Endothelial cell (in vitro differentiated cells): ENCODE results near the gene TRIM44. TPM values are rescaled to one million over a fixed set of nuclear protein-coding genes. Genes with fewer than 3 reads are reported as not detected.

ENCODE experiments used
- DNase-seq: peaks from one replicate; pipeline ENCODE4 v3.0.0; 2021; ENCODE audit warnings: low spot score
- H3K27ac Mint-ChIP-seq: one replicate; pipeline ENCODE4 v1.8.0; 2021; ENCODE audit warnings: mixed read lengths, inconsistent platforms; ENCODE audit not compliant: unreplicated experiment
- H3K27me3 Mint-ChIP-seq: one replicate; pipeline ENCODE4 v1.8.0; 2021; ENCODE audit warnings: mild to moderate bottlenecking, moderate library complexity, mixed read lengths, inconsistent platforms; ENCODE audit not compliant: unreplicated experiment
- H3K36me3 Mint-ChIP-seq: one replicate; pipeline ENCODE4 v1.8.0; 2021; ENCODE audit warnings: mild to moderate bottlenecking, low read depth, mixed read lengths, inconsistent platforms; ENCODE audit not compliant: unreplicated experiment
- H3K4me1 Mint-ChIP-seq: one replicate; pipeline ENCODE4 v1.8.0; 2021; ENCODE audit warnings: mild to moderate bottlenecking, mixed read lengths, inconsistent platforms; ENCODE audit not compliant: unreplicated experiment
- H3K4me3 Mint-ChIP-seq: one replicate; pipeline ENCODE4 v1.8.0; 2021; ENCODE audit warnings: mild to moderate bottlenecking, mixed read lengths, inconsistent platforms; ENCODE audit not compliant: unreplicated experiment
- H3K9me3 Mint-ChIP-seq: one replicate; pipeline ENCODE4 v1.8.0; 2021; ENCODE audit warnings: mixed read lengths, inconsistent platforms; ENCODE audit not compliant: unreplicated experiment
- CTCF ChIP-seq: fragments of 200-600 bp; sonication (generic); IDR thresholded peaks from one replicate; pipeline ENCODE4 v1.5.0; 2021; ENCODE audit warnings: antibody characterized with exemption; ENCODE audit not compliant: unreplicated experiment
- total RNA-seq: library from RNA; stranded (reverse); fragmentation: NEBNext Ultra II Directional; extraction: Animal tissue kit (Norgen Biotek cat#: 25700); gene quantifications from one replicate; pipeline ENCODE4 v1.2.1, GENCODE V29; 2021; ENCODE audit not compliant: unreplicated experiment

TRIM44 gene
- total RNA-seq, 1 donor from 2014 or later = 48.6 TPM

- no peak for DNase-seq
- Mint-ChIP-seq H3K4me3 (no peak overlapping the region), H3K4me1 (peaks cover 14% of the 10 kb centered on the region), H3K27ac (no peak overlapping the region), H3K36me3 (no peaks in the 10 kb centered on the region), H3K27me3 (no peaks in the 10 kb centered on the region), H3K9me3 (no peaks in the 10 kb centered on the region)
- no peak for TF ChIP-seq CTCF
Measured at GRCh38 chr11:35839368-35840161, 177.0 kb downstream of the TRIM44 start.

- TF ChIP-seq CTCF = no peak
Measured at GRCh38 chr11:35841733-35842132, 179.2 kb downstream of the TRIM44 start.

GRCh38 chr11:35842958-35843357 lies 180.4 kb downstream of the TRIM44 start:
- no peaks in the 10 kb centered on the region for H3K36me3 Mint-ChIP-seq
- no peak for DNase-seq
- no peaks in the 10 kb centered on the region for H3K9me3 Mint-ChIP-seq
- H3K27ac Mint-ChIP-seq = no peak overlapping the region
- TF ChIP-seq CTCF = no peak
- H3K4me1 Mint-ChIP-seq = peaks cover 6% of the 10 kb centered on the region
- no peak overlapping the region for H3K4me3 Mint-ChIP-seq
- H3K27me3 Mint-ChIP-seq = no peaks in the 10 kb centered on the region

More at GRCh38 chr11:35841733-35842132, 179.2 kb downstream of the TRIM44 start:
- no peak for DNase-seq
- H3K36me3 Mint-ChIP-seq = no peaks in the 10 kb centered on the region
- H3K27ac Mint-ChIP-seq = no peak overlapping the region
- H3K4me3 Mint-ChIP-seq = no peak overlapping the region
- no peaks in the 10 kb centered on the region for H3K9me3 Mint-ChIP-seq
- H3K27me3 Mint-ChIP-seq = no peaks in the 10 kb centered on the region
- peaks cover 14% of the 10 kb centered on the region for H3K4me1 Mint-ChIP-seq

- Mint-ChIP-seq H3K4me3 (no peak overlapping the region), H3K9me3 (no peaks in the 10 kb centered on the region), H3K4me1 (peaks cover 2% of the 10 kb centered on the region), H3K27me3 (no peaks in the 10 kb centered on the region), H3K36me3 (no peaks in the 10 kb centered on the region), H3K27ac (no peak overlapping the region)
- TF ChIP-seq CTCF = no peak
- no peak for DNase-seq
Measured at GRCh38 chr11:35844579-35844978, 182.0 kb downstream of the TRIM44 start.

- no peaks in the 10 kb centered on the region for H3K27me3 Mint-ChIP-seq
Measured at GRCh38 chr11:35845860-35846259, 183.3 kb downstream of the TRIM44 start.

More at GRCh38 chr11:35845860-35846259, 183.3 kb downstream of the TRIM44 start:
- H3K4me3 Mint-ChIP-seq = no peak overlapping the region
- no peaks in the 10 kb centered on the region for H3K4me1 Mint-ChIP-seq
- no peaks in the 10 kb centered on the region for H3K36me3 Mint-ChIP-seq
- no peak for DNase-seq
- no peak for TF ChIP-seq CTCF
- no peaks in the 10 kb centered on the region for H3K9me3 Mint-ChIP-seq
- H3K27ac Mint-ChIP-seq = no peak overlapping the region
